ENCODE data around the gene UBE2G2. TPM values are rescaled to one million over a fixed set of nuclear protein-coding genes. Genes with fewer than 3 reads are reported as not detected.
A peak's percentile ranks its signal among the peaks of the same experiment; 100 is the strongest.

UBE2G2 gene
- total RNA-seq, 1 experiment from 2014 or later, result 91.3 TPM

DNA sequence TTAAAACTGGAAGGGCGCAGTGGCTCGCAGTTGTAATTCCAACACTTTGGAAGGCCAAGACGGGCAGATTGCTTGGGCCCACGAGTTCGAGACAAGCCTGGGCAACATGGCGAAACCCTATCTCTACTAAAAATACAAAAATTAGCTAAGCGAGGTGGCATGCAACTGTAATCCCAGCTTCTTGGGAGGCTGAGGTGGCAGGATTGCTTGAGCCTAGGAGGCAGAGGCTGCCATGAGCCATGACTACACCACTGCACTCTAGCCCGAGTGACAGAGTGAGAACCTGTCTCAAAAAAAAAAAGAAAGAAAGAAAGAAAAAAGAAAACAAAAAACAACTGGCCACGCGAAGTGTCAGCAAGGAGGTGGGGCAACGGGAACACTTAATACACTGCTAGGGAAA, 6.3 kb downstream of the UBE2G2 start:
- ChIA-PET CTCF (no interaction called here), POLR2A (no interaction called here)
- no TSS peak for BruUV-seq (replicated peaks)
- Histone ChIP-seq H3K9me3 (no peaks in the 10 kb centered on the region), H3K4me1 (peaks cover 35% of the 10 kb centered on the region), H3K36me3 (ENCODE audit: control insufficient read depth, insufficient read depth, low read length) (peaks cover 2% of the 10 kb centered on the region; the same call in 1 of the 2 replicates), H3K4me3 (ENCODE audit: low read depth, low read length) (no peak overlapping the region), H3K27me3 (replicated peaks; ENCODE audit: control insufficient read depth, insufficient read depth, low read length) (no peaks in the 10 kb centered on the region)
- H3K27me3 Mint-ChIP-seq (ENCODE audit: insufficient read depth, unreplicated experiment), result no peaks in the 10 kb centered on the region
- H3K27ac Mint-ChIP-seq (ENCODE audit: unreplicated experiment), result no peak overlapping the region
- H3K36me3 Mint-ChIP-seq (ENCODE audit: insufficient read depth, unreplicated experiment), result peaks cover 58% of the 10 kb centered on the region
- peaks cover 27% of the 10 kb centered on the region for H3K4me1 Mint-ChIP-seq (ENCODE audit: low read depth, unreplicated experiment)
- no peak overlapping the region for H3K4me3 Mint-ChIP-seq (ENCODE audit: unreplicated experiment)
- no peak for DNase-seq
- no peaks in the 10 kb centered on the region for H3K9me3 Mint-ChIP-seq (ENCODE audit: unreplicated experiment)
- intact Hi-C loops (cut with micrococcal nuclease; ENCODE audit: unreplicated experiment), result loop anchor here (10.0 kb wide), 1 partner anchor 281 kb away; no protein-coding TSS in a partner anchor
- no peak for TF ChIP-seq CTCF (IDR thresholded peaks at IDR 0.05; ENCODE audit: insufficient read depth in 1 of 2, low read depth in 1 of 2, low read length in 1 of 2, severe bottlenecking in 1 of 2, unreplicated experiment in 1 of 2)

DNA sequence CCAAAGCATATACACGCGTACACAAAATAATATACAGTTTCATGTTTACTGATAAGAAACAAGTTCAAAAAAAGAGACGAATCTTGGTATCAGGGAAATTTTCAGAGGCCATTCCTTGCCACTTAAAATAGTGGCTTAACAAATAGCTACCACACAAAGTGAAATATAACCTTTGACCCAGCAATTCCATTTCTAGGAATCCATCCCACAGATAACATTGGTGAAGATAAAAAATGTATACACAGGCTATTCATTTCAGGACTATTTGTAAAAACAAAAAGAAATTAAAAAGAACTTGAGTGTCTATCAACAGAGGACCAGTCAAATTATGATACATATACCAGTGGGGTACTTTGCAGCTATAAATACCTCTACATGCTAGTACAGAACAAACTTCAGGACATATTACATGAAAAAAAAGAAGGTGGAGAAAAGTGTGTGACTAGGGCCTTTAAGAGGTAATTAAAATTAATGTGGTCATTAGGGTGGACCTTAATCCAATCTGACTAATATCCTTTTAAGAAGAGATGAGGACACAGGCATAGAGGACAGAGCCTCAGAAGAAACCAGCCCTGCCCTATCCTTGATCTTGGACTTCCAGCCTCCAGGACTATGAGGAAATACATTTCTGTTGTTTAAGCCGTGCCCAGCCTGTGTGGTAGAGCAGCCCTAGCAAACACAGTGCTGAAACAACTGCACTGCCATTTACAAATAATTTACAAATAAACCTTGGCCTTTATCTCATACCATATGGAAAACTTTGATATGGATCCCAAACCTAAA, 7.8 kb downstream of the UBE2G2 start:
- Mint-ChIP-seq H3K4me3 (ENCODE audit: unreplicated experiment) (peak overlapping the region; percentile 40), H3K4me1 (ENCODE audit: low read depth, unreplicated experiment) (peaks cover 19% of the 10 kb centered on the region), H3K36me3 (ENCODE audit: insufficient read depth, unreplicated experiment) (peaks cover 46% of the 10 kb centered on the region), H3K27me3 (ENCODE audit: insufficient read depth, unreplicated experiment) (no peaks in the 10 kb centered on the region), H3K27ac (ENCODE audit: unreplicated experiment) (peak overlapping the region; percentile 53), H3K9me3 (ENCODE audit: unreplicated experiment) (no peaks in the 10 kb centered on the region)
- no TSS peak for BruUV-seq (replicated peaks)
- H3K4me1 ChIP-seq, result peaks cover 24% of the 10 kb centered on the region
- CTCF ChIA-PET, result interaction anchor here (0.6 to 2.1 kb wide), 18 partner anchors 9 to 452 kb away, joined by 3 to 46 read pairs (median 4); partner anchors contain the start of gene PTTG1IP
- intact Hi-C loops (cut with micrococcal nuclease; ENCODE audit: unreplicated experiment), result loop anchor here (10.0 kb wide), 1 partner anchor 279 kb away; no protein-coding TSS in a partner anchor
- POLR2A ChIA-PET, result interaction anchor here (0.6 kb wide), 1 partner anchor 288 kb away, joined by 3 read pairs; no protein-coding TSS in a partner anchor
- TF ChIP-seq CTCF (IDR thresholded peaks at IDR 0.05; ENCODE audit: insufficient read depth in 1 of 2, low read depth in 1 of 2, low read length in 1 of 2, severe bottlenecking in 1 of 2, unreplicated experiment in 1 of 2), result no peak
- no peak overlapping the region for H3K4me3 ChIP-seq (ENCODE audit: low read depth, low read length)
- DNase-seq, result no peak
- peaks cover 2% of the 10 kb centered on the region; the same call in 1 of the 2 replicates for H3K36me3 ChIP-seq (ENCODE audit: control insufficient read depth, insufficient read depth, low read length)
- no peaks in the 10 kb centered on the region for H3K27me3 ChIP-seq (replicated peaks; ENCODE audit: control insufficient read depth, insufficient read depth, low read length)
- H3K9me3 ChIP-seq, result no peaks in the 10 kb centered on the region

DNA sequence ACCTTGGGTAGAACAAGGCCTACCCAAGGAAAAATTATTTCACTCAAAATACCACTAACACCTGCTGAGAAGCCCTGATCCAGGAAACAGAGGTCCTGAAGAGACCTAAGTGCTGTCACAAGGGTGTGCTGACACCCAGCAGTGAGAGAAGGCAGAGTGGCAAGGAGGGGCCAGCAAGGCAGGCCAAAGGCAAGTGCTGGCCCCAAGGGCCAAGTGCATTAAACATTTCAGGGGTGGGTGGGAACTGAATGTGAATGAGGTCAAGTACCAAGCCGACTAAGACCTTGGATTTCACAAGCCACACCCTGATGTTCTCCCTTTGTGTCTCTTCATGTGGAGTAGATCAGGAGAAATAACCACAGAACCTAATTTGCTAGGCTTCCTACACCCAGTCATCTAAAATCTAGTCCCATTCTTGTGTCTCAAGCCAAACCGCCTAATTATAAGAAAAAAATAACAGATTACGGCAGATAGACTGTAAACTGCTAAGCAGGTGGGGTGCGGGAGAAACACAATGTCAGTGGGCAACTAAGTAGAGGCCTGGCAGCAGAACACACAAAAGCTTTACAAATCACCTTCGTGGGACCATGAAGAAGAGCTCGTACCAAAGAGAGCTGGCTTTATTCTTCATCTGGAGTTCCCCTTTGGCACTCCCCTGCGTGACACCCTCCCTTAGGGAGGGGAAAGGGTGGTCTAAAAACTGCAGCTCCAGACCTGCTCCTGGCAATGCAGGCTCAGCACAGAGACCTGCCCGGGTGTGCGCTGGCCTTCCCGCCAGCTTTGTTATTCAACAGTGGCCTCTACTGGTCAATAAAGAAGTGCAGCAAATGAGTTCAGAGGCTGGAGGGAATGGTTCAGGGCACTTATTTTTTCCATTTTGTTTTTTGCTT, 8.7 kb downstream of the UBE2G2 start:
- peaks cover 24% of the 10 kb centered on the region for H3K4me1 ChIP-seq
- no TSS peak for BruUV-seq (replicated peaks)
- Mint-ChIP-seq H3K36me3 (ENCODE audit: insufficient read depth, unreplicated experiment) (peaks cover 37% of the 10 kb centered on the region), H3K4me3 (ENCODE audit: unreplicated experiment) (peak overlapping the region; percentile 40), H3K4me1 (ENCODE audit: low read depth, unreplicated experiment) (peaks cover 19% of the 10 kb centered on the region), H3K27ac (ENCODE audit: unreplicated experiment) (peak overlapping the region; percentile 53), H3K27me3 (ENCODE audit: insufficient read depth, unreplicated experiment) (no peaks in the 10 kb centered on the region), H3K9me3 (ENCODE audit: unreplicated experiment) (no peaks in the 10 kb centered on the region)
- H3K36me3 ChIP-seq (ENCODE audit: control insufficient read depth, insufficient read depth, low read length), result peaks cover 2% of the 10 kb centered on the region; the same call in 1 of the 2 replicates
- intact Hi-C loops (cut with micrococcal nuclease; ENCODE audit: unreplicated experiment), result loop anchor here (10.0 kb wide), 1 partner anchor 278 kb away; no protein-coding TSS in a partner anchor
- peak; percentile 55 to 75 for DNase-seq
- CTCF ChIA-PET, result interaction anchor here (0.6 to 2.1 kb wide), 19 partner anchors 9 to 451 kb away, joined by 3 to 46 read pairs (median 4); partner anchors contain the start of genes PTTG1IP and UBE2G2
- no peaks in the 10 kb centered on the region for H3K9me3 ChIP-seq
- peak; percentile 77 for TF ChIP-seq CTCF (IDR thresholded peaks at IDR 0.05; ENCODE audit: insufficient read depth in 1 of 2, low read depth in 1 of 2, low read length in 1 of 2, severe bottlenecking in 1 of 2, unreplicated experiment in 1 of 2)
- POLR2A ChIA-PET, result interaction anchor here (0.6 kb wide), 1 partner anchor 287 kb away, joined by 3 read pairs; no protein-coding TSS in a partner anchor
- no peaks in the 10 kb centered on the region for H3K27me3 ChIP-seq (replicated peaks; ENCODE audit: control insufficient read depth, insufficient read depth, low read length)
- H3K4me3 ChIP-seq (ENCODE audit: low read depth, low read length), result no peak overlapping the region
